ENCODE measurements around the gene NCOA4.

DNA sequence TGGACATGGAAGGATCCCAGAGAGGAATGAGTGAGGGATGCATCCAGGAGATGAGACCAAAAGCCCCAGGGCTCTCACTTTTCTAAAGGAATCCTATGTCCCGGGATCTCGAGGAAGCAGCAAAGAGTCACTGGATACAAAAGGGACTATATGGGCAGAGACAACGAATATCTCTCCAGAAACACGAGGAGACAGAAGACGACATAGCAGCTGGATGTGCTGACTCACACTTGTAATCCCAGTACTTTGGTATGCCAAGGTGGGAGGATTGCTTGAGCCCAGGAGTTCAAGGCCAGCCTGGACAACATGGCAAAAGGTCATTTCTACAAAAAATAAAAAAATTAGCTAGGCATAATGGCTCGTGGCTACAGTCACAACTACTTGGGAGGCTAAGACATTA, 40.3 kb upstream of the NCOA4 start:
- TF ChIP-seq, protein P1, sequence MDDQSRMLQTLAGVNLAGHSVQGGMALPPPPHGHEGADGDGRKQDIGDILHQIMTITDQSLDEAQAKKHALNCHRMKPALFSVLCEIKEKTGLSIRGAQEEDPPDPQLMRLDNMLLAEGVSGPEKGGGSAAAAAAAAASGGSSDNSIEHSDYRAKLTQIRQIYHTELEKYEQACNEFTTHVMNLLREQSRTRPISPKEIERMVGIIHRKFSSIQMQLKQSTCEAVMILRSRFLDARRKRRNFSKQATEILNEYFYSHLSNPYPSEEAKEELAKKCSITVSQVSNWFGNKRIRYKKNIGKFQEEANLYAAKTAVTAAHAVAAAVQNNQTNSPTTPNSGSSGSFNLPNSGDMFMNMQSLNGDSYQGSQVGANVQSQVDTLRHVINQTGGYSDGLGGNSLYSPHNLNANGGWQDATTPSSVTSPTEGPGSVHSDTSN (CRISPR knock-in tag; IDR thresholded peaks at IDR 0.05), result no peak
- no peak for TF ChIP-seq ZNF416 (tag by site-specific recombination; IDR thresholded peaks at IDR 0.05)
- TF ChIP-seq ZBTB1 (tag by site-specific recombination; IDR thresholded peaks at IDR 0.05), result no peak
- no peak for TF ChIP-seq ZNF549 (tag by site-specific recombination; IDR thresholded peaks at IDR 0.05)
- TF ChIP-seq, protein P2, sequence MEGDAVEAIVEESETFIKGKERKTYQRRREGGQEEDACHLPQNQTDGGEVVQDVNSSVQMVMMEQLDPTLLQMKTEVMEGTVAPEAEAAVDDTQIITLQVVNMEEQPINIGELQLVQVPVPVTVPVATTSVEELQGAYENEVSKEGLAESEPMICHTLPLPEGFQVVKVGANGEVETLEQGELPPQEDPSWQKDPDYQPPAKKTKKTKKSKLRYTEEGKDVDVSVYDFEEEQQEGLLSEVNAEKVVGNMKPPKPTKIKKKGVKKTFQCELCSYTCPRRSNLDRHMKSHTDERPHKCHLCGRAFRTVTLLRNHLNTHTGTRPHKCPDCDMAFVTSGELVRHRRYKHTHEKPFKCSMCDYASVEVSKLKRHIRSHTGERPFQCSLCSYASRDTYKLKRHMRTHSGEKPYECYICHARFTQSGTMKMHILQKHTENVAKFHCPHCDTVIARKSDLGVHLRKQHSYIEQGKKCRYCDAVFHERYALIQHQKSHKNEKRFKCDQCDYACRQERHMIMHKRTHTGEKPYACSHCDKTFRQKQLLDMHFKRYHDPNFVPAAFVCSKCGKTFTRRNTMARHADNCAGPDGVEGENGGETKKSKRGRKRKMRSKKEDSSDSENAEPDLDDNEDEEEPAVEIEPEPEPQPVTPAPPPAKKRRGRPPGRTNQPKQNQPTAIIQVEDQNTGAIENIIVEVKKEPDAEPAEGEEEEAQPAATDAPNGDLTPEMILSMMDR (tag by site-specific recombination; IDR thresholded peaks at IDR 0.05), result no peak
- TF ChIP-seq, protein P3, sequence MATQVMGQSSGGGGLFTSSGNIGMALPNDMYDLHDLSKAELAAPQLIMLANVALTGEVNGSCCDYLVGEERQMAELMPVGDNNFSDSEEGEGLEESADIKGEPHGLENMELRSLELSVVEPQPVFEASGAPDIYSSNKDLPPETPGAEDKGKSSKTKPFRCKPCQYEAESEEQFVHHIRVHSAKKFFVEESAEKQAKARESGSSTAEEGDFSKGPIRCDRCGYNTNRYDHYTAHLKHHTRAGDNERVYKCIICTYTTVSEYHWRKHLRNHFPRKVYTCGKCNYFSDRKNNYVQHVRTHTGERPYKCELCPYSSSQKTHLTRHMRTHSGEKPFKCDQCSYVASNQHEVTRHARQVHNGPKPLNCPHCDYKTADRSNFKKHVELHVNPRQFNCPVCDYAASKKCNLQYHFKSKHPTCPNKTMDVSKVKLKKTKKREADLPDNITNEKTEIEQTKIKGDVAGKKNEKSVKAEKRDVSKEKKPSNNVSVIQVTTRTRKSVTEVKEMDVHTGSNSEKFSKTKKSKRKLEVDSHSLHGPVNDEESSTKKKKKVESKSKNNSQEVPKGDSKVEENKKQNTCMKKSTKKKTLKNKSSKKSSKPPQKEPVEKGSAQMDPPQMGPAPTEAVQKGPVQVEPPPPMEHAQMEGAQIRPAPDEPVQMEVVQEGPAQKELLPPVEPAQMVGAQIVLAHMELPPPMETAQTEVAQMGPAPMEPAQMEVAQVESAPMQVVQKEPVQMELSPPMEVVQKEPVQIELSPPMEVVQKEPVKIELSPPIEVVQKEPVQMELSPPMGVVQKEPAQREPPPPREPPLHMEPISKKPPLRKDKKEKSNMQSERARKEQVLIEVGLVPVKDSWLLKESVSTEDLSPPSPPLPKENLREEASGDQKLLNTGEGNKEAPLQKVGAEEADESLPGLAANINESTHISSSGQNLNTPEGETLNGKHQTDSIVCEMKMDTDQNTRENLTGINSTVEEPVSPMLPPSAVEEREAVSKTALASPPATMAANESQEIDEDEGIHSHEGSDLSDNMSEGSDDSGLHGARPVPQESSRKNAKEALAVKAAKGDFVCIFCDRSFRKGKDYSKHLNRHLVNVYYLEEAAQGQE (tag by site-specific recombination; IDR thresholded peaks at IDR 0.05), result no peak
- no peak for TF ChIP-seq ZNF274 (IDR thresholded peaks at IDR 0.05; ENCODE audit: low read length)
- no peak for TF ChIP-seq ZNF274 (tag by site-specific recombination; IDR thresholded peaks at IDR 0.05; ENCODE audit: borderline replicate concordance)
- TF ChIP-seq, protein P4, sequence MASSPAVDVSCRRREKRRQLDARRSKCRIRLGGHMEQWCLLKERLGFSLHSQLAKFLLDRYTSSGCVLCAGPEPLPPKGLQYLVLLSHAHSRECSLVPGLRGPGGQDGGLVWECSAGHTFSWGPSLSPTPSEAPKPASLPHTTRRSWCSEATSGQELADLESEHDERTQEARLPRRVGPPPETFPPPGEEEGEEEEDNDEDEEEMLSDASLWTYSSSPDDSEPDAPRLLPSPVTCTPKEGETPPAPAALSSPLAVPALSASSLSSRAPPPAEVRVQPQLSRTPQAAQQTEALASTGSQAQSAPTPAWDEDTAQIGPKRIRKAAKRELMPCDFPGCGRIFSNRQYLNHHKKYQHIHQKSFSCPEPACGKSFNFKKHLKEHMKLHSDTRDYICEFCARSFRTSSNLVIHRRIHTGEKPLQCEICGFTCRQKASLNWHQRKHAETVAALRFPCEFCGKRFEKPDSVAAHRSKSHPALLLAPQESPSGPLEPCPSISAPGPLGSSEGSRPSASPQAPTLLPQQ (tag by site-specific recombination; IDR thresholded peaks at IDR 0.05), result no peak
